ENCODE measurements around the gene PHC2.

DNA sequence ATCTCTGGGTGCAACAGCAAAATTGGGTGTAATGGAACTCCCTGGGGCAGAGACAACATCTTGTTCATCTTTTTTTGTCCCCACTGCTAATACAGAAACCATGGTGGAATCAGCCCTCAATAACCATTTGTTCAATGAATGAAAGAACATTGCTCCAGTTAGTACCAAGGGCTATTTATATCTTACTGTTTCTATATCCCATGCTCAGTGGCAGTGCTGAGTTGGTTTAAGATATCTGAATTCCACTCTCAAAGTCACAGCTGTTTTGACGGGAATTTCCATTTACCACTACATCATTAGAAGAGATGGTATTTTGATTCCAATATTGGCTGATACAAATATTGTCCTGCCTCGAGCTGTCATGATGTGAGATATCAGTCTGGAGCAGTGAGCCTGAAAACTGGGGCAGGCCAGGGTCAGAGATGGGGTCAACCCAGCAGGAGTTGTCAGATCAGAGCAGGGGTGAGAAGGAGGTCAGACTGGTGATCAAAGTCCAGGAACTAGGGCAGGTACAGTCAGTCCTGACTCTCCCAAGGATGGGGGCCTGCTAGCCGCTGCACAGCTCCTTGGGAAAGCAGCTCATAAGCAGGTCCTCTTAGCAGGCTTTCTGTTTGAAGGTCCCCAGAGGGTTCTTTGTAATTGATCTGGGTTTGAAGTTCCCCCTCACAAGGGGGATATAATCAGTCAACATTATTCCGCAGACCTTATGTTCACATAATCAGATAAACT lies 5.8 kb upstream of the PHC2 start:
- TF ChIP-seq, protein P1, sequence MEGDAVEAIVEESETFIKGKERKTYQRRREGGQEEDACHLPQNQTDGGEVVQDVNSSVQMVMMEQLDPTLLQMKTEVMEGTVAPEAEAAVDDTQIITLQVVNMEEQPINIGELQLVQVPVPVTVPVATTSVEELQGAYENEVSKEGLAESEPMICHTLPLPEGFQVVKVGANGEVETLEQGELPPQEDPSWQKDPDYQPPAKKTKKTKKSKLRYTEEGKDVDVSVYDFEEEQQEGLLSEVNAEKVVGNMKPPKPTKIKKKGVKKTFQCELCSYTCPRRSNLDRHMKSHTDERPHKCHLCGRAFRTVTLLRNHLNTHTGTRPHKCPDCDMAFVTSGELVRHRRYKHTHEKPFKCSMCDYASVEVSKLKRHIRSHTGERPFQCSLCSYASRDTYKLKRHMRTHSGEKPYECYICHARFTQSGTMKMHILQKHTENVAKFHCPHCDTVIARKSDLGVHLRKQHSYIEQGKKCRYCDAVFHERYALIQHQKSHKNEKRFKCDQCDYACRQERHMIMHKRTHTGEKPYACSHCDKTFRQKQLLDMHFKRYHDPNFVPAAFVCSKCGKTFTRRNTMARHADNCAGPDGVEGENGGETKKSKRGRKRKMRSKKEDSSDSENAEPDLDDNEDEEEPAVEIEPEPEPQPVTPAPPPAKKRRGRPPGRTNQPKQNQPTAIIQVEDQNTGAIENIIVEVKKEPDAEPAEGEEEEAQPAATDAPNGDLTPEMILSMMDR (conservative IDR thresholded peaks at IDR 0.05; ENCODE audit: low read length) = no peak
- TF ChIP-seq EZH2phosphoT487 (IDR thresholded peaks at IDR 0.05; ENCODE audit: borderline replicate concordance) = no peak
